ENCODE measurements around the gene TRIM32.
"Not testable (repeated sequence)": the region's sequence is repeated elsewhere in the genome, so short reads cannot be mapped to it uniquely, and the experiment has no call there.

TRIM32 gene

DNA sequence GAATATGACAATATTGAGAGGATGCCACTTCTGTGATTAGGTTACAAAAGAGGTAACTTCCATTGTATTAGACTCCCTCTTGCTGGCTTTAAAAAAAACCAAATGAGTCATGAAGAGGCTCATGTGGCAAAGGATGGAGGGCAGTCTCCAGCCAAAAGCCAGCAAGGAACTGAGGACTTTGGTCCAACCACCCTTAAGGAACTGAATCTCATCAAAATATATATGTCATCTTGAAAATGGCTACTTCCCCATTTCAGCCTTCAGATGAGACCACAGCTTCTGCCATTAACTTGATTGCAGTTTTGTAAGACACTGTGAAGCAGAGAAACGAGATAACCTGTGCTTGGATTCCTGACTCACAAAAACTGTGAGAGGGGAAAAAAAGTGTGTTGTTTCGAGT, 15.5 kb upstream of the TRIM32 start:
- DNase-seq (ENCODE audit: low read depth), result no peak
- H3K4me3 ChIP-seq (ENCODE audit: low read depth, low read length), result no peak overlapping the region

GRCh38 chr9:116673375-116673774, 13.7 kb upstream of the TRIM32 start:
- no peak for DNase-seq (ENCODE audit: low read depth)
- H3K4me3 ChIP-seq (ENCODE audit: low read depth, low read length), result no peak overlapping the region

- no peak overlapping the region for H3K4me3 ChIP-seq (ENCODE audit: low read depth, low read length)
- no peak for DNase-seq (ENCODE audit: low read depth)
These were observed 12.7 kb upstream of the TRIM32 start for GRCh38 chr9:116674210-116674980.

DNA sequence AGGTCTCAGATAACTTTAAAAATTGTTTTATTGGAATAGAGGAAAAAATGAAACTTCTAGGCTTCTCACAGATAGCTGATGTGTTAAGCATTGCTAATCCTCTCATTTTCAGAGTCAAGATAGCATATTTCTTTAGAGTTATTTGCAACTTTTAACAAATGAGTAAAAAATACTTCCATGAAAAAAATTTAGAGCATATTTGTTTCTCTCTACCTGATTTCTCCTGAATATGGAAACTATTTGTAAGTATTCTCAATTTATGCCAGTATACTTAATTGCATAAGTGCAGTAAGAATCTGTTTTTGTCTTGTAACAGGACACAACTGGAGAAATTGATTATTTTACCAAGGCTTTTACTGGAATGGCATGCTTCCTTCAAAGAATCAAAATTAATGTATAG, 3.6 kb upstream of the TRIM32 start:
- H3K4me3 ChIP-seq (ENCODE audit: low read depth, low read length), result no peak overlapping the region
- DNase-seq (ENCODE audit: low read depth), result no peak

DNA sequence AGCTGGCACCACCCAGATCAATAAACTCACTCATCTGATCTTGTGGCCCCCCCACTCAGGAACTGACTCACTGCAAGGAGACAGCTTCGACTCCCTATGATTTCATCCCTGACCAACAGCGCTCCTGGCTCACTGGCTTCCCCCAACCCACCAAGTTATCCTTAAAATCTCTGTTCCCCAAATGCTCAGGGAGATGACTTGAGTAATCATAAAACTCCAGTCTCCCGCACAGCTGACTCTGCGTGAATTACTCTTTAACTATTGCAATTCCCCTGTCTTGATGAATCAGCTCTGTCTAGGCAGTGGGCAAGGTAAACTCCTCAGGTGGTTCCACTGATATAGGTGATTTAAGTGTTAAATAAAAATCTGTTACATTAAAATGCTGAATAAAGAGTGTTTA, 1.9 kb upstream of the TRIM32 start:
- DNase-seq (ENCODE audit: low read depth), result no peak
- no peak overlapping the region for H3K4me3 ChIP-seq (ENCODE audit: low read depth, low read length)

GRCh38 chr9:116686135-116686534, 970 bp upstream of the TRIM32 start:
- no peak for DNase-seq (ENCODE audit: low read depth)
- peak overlapping the region; percentile 75 for H3K4me3 ChIP-seq (ENCODE audit: low read depth, low read length)

GRCh38 chr9:116686693-116687073, 422 bp upstream of the TRIM32 start:
- H3K4me3 ChIP-seq (ENCODE audit: low read depth, low read length), result peak overlapping the region; percentile 75
- no peak for DNase-seq (ENCODE audit: low read depth)

- DNase-seq (ENCODE audit: low read depth), result no peak
- H3K4me3 ChIP-seq (ENCODE audit: low read depth, low read length), result peak overlapping the region; percentile 75
These were observed 640 bp downstream of the TRIM32 start for GRCh38 chr9:116687754-116688135.

DNA sequence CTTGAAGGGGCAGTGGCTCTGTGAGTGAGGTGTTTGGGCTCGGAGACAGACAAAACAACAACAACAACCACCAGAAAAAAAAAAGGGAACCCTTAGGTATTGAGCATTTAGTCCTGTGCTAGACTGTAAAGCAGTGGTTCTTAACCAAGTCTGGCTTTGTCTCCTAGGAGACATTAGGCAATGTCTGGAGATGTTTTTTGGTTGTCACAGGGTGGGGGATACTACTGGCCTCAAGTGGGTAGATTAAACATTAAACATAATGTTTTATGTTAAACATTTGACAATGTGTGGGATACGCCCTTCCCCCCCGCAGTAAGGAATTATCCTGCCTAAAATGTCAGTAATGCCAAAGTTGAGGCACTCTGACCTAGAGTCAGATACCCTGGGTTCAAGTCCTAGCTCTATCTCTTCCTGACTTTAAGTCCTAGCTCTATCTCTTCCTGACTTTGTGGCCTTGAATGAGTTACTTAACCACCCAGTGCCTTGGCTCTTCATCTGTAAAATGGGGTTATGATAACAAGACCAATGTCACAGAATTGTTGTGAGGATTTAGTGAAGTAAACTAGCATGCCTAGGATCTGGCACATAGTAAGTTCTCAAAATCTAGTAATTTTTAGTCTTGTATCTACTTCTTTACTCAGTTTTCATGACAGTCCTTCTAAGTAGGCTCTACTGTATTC, 1.8 kb downstream of the TRIM32 start:
- no peak for DNase-seq (ENCODE audit: low read depth)
- peak overlapping the region; percentile 75 for H3K4me3 ChIP-seq (ENCODE audit: low read depth, low read length)

- DNase-seq (ENCODE audit: low read depth), result no peak
- H3K4me3 ChIP-seq (ENCODE audit: low read depth, low read length), result no peak overlapping the region
These were observed 2.5 kb downstream of the TRIM32 start for GRCh38 chr9:116689486-116690032.

DNA sequence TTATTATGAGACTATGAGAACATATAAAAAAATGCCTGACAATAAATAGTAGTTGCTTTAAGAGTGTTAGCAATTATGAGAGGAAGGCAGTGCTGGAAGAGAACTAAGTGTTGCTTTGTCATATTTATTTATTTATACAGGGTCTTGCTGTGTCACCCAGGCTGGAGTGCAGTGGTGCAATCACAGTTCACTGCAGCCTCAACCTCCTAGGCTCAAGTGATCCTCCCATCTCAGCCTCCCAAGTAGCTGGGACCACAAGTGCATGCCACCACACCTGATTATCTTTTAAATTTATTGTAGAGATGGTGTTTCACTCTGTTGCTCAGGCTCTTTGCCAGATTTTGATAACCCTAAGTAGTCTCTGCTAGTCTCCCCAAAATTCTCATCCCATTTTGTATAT, 3.7 kb downstream of the TRIM32 start:
- DNase-seq (ENCODE audit: low read depth); H3K4me3 ChIP-seq (ENCODE audit: low read depth, low read length): not testable (repeated sequence)

- no peak for DNase-seq (ENCODE audit: low read depth)
- H3K4me3 ChIP-seq (ENCODE audit: low read depth, low read length), result no peak overlapping the region
These were observed 4.5 kb downstream of the TRIM32 start for GRCh38 chr9:116691607-116692006.

- DNase-seq (ENCODE audit: low read depth), result no peak
- no peak overlapping the region for H3K4me3 ChIP-seq (ENCODE audit: low read depth, low read length)
These were observed 5.5 kb downstream of the TRIM32 start for GRCh38 chr9:116692616-116693015.

DNA sequence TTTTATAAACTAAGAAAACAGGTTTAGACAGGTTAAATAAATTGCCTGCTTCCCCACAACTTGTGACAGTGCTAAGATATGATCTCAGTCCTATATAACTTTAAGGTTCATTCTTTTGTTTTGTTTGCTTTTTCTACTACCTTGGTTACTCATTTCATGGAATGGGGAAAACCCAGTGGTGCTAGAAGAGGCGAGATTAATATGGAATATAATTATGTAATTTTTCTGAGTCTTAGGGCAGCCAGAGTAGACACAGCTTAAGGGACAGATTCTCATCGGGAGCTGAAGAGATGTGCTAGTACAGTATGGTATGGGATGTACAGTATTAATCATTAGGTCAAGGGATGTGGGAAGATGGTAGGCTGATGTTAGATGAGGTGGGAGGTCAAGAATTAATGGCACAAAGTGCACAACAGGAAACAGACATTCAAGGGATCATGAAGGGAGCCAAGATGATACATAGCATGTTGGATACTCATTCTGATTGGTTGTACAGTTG, 6.2 kb downstream of the TRIM32 start:
- DNase-seq (ENCODE audit: low read depth), result no peak
- H3K4me3 ChIP-seq (ENCODE audit: low read depth, low read length), result no peak overlapping the region

- DNase-seq (ENCODE audit: low read depth), result no peak
- no peak overlapping the region for H3K4me3 ChIP-seq (ENCODE audit: low read depth, low read length)
These were observed 7.7 kb downstream of the TRIM32 start for GRCh38 chr9:116694785-116695291.

- H3K4me3 ChIP-seq (ENCODE audit: low read depth, low read length), result no peak overlapping the region
These were observed 8.3 kb downstream of the TRIM32 start for GRCh38 chr9:116695438-116695837.

GRCh38 chr9:116697362-116697761, 10.3 kb downstream of the TRIM32 start:
- no peak overlapping the region for H3K4me3 ChIP-seq (ENCODE audit: low read depth, low read length)
- no peak for DNase-seq (ENCODE audit: low read depth)

More at GRCh38 chr9:116695438-116695837, 8.3 kb downstream of the TRIM32 start:
- no peak for DNase-seq (ENCODE audit: low read depth)

DNA sequence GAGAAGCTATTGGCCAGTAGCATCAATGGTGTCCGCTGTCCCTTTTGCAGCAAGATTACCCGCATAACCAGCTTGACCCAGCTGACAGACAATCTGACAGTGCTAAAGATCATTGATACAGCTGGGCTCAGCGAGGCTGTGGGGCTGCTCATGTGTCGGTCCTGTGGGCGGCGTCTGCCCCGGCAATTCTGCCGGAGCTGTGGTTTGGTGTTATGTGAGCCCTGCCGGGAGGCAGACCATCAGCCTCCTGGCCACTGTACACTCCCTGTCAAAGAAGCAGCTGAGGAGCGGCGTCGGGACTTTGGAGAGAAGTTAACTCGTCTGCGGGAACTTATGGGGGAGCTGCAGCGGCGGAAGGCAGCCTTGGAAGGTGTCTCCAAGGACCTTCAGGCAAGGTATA, 10.8 kb downstream of the TRIM32 start:
- no peak for DNase-seq (ENCODE audit: low read depth)
- no peak overlapping the region for H3K4me3 ChIP-seq (ENCODE audit: low read depth, low read length)

- no peak for DNase-seq (ENCODE audit: low read depth)
- H3K4me3 ChIP-seq (ENCODE audit: low read depth, low read length), result no peak overlapping the region
These were observed 13.2 kb downstream of the TRIM32 start for GRCh38 chr9:116700279-116700678.

All from skeletal muscle cell (primary cell).